NCI-H1694 treated with DMSO at 0.1 percent for 48 hours (cell line): ENCODE data around the gene PSME4.

ENCODE experiments used
- DNase-seq: peaks from one replicate; lab custom pipeline; 2025; lab: John Stamatoyannopoulos, UW

The PSME4 gene, protein sequence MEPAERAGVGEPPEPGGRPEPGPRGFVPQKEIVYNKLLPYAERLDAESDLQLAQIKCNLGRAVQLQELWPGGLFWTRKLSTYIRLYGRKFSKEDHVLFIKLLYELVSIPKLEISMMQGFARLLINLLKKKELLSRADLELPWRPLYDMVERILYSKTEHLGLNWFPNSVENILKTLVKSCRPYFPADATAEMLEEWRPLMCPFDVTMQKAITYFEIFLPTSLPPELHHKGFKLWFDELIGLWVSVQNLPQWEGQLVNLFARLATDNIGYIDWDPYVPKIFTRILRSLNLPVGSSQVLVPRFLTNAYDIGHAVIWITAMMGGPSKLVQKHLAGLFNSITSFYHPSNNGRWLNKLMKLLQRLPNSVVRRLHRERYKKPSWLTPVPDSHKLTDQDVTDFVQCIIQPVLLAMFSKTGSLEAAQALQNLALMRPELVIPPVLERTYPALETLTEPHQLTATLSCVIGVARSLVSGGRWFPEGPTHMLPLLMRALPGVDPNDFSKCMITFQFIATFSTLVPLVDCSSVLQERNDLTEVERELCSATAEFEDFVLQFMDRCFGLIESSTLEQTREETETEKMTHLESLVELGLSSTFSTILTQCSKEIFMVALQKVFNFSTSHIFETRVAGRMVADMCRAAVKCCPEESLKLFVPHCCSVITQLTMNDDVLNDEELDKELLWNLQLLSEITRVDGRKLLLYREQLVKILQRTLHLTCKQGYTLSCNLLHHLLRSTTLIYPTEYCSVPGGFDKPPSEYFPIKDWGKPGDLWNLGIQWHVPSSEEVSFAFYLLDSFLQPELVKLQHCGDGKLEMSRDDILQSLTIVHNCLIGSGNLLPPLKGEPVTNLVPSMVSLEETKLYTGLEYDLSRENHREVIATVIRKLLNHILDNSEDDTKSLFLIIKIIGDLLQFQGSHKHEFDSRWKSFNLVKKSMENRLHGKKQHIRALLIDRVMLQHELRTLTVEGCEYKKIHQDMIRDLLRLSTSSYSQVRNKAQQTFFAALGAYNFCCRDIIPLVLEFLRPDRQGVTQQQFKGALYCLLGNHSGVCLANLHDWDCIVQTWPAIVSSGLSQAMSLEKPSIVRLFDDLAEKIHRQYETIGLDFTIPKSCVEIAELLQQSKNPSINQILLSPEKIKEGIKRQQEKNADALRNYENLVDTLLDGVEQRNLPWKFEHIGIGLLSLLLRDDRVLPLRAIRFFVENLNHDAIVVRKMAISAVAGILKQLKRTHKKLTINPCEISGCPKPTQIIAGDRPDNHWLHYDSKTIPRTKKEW (N-terminal part only)

DNA sequence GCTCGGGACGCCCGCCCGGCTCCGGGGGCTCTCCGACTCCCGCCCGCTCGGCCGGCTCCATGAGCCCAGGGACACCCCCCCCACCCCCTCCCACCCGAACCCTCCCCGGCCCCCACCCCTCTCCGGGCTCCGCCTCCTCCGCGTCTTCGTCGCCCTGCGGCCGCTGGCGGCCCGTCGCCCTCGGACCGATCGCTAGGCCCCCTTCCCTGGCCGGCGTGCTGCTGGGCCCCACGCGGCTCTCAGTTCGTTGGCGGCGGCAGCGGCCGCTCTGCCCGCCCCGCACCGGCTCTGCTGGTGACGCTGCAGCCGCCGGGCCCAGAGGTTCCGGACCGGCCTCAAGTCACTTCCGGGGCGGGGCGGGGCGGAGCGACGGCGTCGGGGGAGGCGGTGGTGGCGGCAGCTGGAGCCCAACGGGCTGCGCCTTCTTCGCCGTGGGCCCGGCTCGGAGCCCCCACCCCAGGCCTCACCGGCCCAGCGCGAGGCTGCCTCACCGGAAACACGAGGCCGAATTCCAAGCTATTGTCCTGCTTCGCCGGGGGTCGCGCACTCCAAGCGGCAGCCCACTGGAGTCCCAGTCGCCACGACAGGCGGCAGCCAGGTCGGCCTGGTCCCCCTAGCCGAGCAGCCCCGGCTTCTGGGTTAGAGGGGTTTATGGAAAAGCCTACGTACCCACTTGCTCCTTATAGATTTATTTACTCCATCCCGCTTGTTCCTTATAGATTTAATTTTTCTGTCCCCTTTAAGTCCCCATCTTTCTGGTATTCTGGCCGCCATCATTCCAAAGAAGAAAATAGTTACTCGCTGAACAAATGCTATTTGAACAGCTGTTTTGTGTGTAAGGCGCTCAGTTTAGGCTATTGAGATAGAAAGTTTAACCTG lies at the start of gene PSME4:
TSS of gene PSME4 (minus strand) at position 270 of the 879 bp plus-strand sequence. CDS start at position 61, 209 bp downstream.
- DNase-seq: peak; percentile 76

DNA sequence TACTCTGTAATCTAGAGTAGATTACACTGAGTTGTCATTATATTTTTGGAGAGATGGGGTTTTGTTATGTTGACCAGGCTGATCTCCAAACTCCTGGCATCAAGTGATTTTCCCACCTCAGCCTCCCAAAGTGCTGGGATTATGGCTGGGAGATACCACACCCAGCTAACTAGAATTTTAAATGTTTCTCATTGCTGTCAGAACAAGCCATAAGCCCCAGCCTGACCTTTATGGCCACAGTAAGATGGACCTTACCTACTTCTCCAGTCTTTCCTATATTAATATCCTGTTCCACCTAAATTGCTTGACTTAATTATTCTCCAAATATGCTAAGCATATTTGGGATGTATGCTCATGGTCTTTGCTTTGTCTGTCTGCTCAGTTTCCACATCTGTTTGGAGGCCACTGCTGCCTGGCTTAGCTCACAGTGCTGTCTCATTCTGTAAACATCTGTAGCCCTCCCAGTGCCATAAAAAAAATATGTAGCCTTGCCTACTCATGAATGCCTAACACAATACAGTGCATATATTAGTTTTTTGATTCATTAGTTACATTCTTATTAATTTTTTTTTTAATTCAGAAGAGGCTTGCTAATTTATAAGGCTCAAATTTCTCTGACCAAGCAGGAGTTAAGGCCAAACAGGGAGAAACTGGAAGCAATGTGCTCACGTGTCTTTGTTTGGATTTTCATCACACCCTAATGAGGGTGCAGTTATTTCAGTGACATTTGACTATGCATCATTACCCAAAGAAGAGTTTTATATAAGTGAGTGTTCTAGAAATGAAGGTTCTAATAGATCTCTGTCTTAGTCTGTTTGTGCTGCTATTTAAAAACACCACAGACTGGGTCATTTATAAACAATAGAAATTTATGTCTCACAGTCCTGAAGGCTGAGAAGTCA lies 45.3 kb upstream of the PSME4 start:
- peak; percentile 13 for DNase-seq

DNA sequence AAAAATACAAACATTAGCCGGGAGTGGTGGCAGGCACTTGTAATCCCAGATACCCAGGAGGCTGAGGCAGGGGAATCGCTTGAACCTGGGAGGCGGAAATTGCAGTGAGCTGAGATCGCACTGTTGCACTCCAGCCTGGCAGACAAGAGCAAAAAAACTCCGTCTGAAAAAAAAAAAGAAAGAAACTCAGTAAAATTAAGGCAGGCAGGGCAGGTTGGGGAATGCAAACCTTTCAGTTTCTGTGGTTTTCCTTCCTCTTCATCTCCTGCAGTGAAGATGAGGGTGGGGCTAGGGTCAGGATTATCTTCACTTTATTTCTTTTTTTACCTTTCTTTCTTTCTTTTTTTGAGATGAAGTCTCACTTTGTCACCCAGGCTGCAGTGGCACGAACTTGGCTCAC lies 43.2 kb upstream of the PSME4 start:
- DNase-seq: no peak

DNA sequence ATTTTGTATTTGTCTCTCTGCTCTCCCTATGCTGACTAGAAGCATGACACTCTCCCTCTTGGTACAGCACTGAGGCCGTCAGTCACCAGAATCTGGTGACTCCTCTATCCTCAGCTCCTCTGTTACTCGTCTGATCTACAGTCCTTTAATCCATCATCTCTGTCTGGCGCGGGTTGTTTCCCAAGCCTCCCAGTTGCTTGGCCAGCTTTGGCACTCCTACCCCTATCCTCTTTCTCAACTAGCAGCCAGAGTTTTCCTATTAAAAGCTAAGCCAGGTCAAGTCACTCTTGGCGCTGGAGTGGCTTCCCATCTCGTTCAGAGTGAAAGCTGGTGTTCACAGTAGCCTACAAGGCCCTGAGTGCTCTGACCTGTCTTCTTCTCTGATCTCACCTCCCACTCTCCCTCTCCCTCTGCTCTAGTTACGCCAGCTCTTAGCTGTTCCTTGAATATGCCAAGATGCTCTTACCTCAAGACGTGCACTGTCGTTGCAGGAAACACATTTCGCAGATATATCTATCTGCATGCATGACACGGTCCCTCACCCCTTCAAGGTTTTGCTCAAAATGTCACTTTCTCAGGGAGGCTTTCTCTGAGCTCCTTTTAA lies 41.8 kb upstream of the PSME4 start:
- no peak for DNase-seq

DNA sequence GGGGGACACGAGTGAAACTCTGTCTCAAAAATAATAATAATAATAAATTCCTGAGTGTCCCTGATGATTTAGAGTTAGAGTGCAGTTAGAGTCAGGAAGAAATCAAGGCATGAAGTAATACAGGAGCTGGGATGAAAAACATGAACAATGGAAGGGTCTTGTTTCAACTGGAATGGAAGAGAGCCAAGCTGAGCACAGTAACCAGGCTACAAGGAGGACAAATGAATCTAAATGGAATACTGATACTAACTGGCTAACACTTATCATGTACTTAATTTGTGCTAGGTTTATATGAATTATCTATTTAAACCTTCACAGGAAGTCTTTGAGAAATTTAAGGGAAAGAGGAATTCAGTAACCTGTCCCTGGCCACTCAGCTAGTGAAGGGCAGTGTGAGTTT lies 38.8 kb upstream of the PSME4 start:
- no peak for DNase-seq

DNA sequence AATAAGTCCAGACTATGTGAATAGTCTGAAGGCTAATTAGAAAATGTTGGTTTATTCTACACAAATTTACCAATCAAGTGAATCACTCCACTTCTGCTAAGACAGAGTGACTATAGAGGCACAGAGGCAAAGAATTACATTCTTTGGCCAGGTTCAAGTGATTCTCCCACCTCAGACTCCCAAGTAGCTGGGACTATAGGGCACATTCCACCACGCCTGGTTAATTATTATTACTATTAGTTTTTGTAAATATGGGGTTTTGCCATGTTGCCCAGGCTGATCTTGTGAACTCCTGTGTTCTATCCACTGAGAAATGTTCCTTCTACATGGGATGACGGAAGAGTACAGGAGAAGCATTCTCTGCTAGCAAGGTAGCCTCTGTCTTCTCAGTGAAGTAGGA lies 37.6 kb upstream of the PSME4 start:
- DNase-seq: no peak

DNA sequence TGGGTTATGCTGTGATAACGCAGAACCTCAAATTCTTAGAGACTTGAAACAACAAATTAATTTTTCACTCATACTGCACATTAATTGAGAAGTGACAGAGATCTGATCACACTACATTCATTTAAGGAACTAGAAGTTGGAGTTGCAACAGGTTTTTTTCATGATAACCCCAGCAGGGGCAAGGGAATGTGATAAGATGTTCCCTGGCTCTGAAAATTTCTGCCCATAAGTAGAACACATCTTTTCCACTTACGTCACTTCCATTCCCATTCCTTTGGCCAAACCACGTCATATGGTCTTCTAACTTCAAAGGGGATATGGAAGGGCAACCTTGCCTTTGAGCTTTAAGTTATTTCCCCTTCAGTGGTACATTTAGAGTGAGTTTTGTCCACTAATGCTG lies 29.7 kb upstream of the PSME4 start:
- DNase-seq: no peak

DNA sequence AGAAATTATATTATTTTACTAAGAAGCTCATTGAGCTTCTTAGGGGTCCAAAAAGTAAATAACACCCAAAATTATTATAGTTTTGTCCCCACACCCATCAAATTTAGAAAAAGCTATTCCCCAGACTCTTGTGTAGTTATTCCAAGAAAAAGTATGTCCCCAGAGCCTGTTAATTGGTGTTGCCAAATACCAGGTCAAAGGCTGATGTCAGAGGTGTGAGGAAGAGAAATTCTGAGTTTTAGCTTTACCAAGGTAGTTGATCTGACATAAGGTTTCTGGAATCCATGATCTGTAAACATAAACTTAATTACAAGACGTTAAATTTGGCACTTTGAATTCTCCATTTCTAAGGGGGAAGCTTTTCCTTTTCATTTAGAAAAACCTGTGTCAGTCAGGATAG lies 29.3 kb upstream of the PSME4 start:
- no peak for DNase-seq

DNA sequence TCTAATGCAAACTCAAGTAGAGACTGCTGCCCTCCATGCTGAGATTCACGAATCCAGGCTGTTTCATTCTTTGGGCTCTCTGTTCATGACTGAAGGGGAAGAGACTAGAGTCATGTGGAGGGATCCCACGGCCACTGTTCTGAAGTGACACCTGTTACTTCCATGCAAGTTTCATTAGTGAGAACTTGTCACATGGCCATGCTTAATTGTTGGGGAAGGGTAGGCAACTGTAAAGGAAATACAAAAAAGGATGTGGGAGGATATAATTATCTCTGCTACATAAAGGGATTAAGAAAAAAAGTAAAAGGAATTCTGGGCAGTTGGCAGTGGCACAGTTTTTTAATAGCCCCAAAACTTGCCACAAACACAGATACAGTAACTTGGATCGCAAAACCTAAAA lies 28.0 kb upstream of the PSME4 start:
- no peak for DNase-seq

DNA sequence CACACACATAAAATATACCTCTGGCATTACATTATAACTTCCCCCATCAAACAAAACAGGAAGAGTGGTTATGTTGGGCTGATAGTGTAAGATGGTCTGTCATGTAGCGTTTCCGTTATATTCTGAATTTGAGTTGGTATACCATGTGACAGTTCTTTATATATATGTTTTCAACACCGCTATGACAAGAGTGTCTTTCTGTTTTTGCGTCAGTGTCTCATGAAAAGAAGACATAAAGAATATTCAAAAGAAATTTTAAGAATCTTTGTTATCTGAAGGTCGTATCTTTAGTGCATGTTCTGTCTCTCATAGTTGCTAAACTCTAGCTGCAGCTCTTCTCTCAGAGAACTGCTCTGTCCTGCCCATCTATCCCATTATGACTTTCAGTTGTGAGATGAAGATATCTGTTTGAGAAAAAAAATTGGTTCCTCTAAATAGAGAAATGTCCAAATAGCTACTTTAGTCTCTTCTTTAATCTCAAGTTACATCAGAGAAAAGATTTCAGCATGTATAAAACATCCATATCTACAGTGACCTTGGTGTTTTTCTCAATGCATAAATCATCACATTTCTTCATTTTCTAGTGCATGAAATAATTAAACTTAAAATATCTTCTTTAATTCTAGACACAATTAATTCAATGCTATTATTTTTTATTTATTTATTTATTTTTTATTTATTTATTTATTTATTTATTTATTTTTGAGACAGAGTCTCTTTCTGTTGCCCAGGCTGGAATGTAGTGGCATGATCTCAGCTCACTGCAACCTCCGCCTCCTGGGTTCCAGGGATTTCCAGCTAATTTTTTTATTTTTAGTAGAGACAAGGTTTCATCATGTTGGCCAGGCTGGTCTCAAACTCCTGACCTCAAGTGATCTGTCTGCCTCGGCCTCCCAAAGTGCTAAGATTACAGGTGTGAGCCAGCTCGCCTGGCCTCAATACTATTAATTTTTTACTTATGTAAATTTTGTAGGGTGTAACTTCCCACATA lies 24.3 kb upstream of the PSME4 start:
- no peak for DNase-seq

DNA sequence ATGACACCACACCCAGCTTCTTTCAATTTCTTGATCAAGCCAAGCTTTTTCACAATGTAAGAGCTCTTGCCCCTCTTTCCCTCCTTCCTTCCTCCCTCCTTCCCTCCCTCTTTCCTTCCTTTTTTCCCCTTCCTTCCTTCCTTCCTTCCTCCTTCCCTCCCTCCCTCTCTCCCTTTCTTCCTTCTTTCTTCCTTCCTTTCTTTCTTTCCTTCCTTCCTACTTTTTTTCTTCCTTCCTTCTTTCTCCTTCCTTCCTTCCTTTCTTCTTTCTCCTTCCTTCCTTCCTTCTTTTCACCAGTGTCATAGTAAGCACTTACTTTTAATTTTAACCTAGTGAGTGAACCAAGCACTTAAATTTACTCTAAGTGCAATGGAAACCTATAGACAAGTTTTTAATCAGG lies 21.2 kb upstream of the PSME4 start:
- no peak for DNase-seq

DNA sequence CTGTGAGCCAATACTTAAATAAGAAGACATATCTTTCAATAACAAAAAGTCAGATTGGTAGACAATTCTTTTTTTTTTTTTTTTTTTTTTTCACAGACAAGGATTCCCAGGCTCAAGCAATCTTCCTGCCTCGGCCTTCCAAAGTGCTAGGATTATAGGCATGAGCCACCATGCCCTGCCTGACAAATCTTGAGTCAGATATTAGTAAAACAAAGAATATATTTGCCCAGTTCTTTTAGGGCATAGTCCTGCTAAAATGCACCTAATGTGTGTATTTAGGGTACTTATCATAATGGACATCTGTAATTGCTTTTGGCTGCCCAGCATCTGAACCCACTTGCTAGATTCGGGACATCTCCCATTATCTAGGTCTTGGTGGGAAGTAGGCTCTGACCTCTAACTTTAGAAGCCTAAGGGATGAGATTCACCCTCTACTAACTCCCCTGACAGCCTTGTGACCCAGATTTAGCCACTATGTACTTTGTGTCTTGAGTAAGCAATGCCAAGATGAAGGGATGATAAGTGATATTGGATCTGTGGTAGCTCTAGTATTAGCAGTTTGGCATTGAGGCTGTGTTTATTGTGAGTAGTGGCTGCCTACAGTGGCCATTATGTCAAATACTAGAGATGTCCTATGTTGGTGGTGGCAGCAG lies 18.5 kb upstream of the PSME4 start:
- DNase-seq: no peak

DNA sequence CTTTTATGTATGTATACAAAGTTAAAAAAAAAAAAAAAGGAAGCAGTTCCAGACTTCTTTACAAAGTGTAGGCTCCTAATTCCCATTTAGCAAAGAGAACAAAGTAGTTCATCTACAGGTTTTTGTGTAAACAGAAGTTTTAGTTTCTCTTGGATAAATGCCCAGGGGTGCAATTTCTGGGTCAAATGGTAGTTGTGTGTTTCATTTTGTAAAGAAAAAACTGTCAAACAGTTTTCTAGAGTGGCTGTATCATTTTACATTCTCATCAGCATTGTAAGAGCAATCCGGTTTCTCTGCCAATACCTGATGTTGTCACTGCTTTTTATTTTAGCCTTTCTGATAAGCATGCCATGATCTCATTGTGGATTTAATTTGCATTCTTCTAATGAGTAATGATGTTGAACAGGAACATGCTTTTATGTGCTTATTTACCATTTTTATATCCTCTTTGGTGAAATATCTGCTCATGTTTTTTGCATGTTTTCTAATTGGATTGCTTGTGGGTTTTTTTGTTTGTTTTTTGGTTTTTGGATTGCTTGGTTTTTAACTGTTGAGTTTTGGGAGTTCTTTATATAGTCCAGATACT lies 16.6 kb upstream of the PSME4 start:
- DNase-seq: no peak

DNA sequence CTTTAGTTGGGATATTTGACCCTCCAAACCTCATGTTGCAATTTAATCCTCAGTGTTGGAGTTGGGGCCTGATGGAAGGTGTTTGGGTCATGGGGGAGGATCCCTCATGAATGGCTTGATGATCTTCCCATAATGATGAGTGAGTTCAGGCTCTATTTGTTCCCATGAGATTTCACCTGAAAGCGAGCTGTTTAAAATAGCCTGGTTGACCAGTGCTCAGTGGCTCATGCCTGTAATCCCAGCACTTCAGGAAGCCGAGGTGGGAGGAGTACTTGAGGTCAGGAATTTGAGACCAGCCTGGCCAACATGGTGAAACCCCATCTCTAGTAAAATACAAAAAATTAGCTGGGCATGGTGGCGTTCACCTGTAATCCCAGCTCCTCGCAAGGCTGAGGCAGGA lies 14.9 kb upstream of the PSME4 start:
- DNase-seq: no peak

DNA sequence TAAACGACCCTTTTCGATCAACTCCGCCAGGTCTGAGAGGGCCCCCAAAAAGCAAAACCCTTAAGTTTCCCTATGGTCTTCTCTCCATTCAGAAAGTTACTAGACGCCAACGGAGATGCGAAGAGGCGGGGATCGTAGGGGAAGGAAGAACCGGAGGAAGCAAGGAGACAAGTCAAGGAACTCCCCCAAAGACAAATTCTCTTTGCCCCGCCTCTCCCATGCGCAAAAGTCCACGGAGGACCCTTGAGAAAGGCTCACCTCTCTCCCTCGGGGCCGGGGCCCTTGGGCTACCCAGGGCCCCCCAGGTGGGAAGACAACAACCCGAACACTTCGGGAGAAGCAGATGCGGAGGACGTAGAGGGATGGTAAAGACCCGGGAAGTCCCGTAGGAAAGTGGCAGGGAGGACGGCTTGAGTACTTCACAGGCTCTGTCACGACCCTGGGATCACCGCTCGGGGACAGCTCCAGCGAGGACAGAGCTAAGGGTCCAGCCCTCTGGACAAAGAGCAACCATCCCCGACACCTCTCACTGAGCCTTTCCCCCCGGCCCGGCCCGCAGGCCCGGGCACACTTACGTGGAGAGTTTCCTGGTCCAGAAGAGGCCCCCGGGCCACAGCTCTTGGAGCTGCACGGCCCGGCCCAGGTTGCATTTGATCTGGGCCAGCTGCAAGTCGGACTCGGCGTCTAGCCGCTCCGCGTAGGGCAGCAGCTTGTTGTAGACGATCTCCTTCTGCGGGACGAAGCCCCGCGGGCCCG lies 647 bp downstream of the PSME4 start:
- no peak for DNase-seq

DNA sequence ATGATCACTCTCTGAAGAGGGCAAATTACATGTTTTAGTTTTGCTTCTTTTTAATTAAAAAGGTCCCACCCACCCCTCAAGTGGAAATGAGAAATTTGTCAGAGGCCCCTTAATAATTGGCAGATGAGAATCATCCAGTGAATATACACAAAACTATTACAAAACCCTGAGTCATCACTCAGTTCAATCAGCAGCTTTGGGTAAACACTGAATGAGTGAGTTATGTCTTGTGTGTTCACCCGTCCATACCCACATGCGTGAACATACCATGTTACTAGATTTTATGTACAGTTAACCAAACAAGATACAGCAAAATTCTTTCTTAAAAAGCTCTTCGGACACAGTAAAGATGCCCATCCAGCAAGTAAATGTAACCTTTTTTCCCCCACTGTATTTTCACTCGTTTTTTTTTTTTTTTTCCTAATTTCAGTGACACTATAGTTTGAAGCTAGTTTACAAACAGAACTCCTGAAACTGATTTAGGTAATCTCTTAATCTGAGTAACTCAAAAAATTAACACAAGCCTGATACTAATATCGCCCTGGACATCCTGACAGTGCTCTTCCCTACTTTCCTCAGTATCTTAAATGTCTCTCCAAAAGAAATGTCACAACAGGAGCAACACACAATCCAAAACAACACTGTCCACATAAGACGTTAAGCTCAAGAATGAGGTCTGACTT lies 1.4 kb downstream of the PSME4 start:
- peak; percentile 13 for DNase-seq
